Measurements from ENCODE around the gene ZBTB38. TPM values are rescaled to one million over a fixed set of nuclear protein-coding genes. Genes with fewer than 3 reads are reported as not detected.

The ZBTB38 gene
- total RNA-seq, 3 donors from 2014 or later: 96.0 to 153 (median 144) TPM

GRCh38 chr3:141332416-141332815 lies 35.9 kb upstream of the ZBTB38 start:
- ATAC-seq (peak; percentile 85), DNase-seq (peak; percentile 57 to 90 (median 65))
- H3K9me3 ChIP-seq: no peaks in the 10 kb centered on the region
- H3K4me1 ChIP-seq (ENCODE audit: low read depth): peaks cover 25% of the 10 kb centered on the region
- H3K36me3 ChIP-seq (ENCODE audit: low read depth): peaks cover 2% of the 10 kb centered on the region
- intact Hi-C loops (cut with DNase I, micrococcal nuclease): no loop called here
- no peak for TF ChIP-seq CTCF (IDR thresholded peaks at IDR 0.05)
- no peak overlapping the region for H3K4me3 ChIP-seq

GRCh38 chr3:141333836-141334626 lies 34.3 kb upstream of the ZBTB38 start:
- H3K36me3 ChIP-seq (ENCODE audit: low read depth): no peaks in the 10 kb centered on the region
- DNase-seq (no peak), ATAC-seq (no peak)
- no peak overlapping the region for H3K4me3 ChIP-seq
- intact Hi-C loops (cut with DNase I, micrococcal nuclease): no loop called here
- TF ChIP-seq CTCF (IDR thresholded peaks at IDR 0.05): no peak
- peaks cover 20% of the 10 kb centered on the region for H3K4me1 ChIP-seq (ENCODE audit: low read depth)
- no peaks in the 10 kb centered on the region for H3K9me3 ChIP-seq

- Histone ChIP-seq H3K4me1 (ENCODE audit: low read depth) (peaks cover 20% of the 10 kb centered on the region), H3K36me3 (ENCODE audit: low read depth) (no peaks in the 10 kb centered on the region), H3K4me3 (no peak overlapping the region), H3K9me3 (no peaks in the 10 kb centered on the region)
- no peak for TF ChIP-seq CTCF (IDR thresholded peaks at IDR 0.05)
- ATAC-seq (no peak), DNase-seq (no peak)
- intact Hi-C loops (cut with DNase I, micrococcal nuclease): no loop called here
Observed at GRCh38 chr3:141334627-141335250, 33.6 kb upstream of the ZBTB38 start.

GRCh38 chr3:141335531-141336061 lies 32.7 kb upstream of the ZBTB38 start:
- intact Hi-C loops (cut with DNase I, micrococcal nuclease): no loop called here
- no peak for TF ChIP-seq CTCF (IDR thresholded peaks at IDR 0.05)
- no peak for ATAC-seq

GRCh38 chr3:141336672-141337522 lies 31.4 kb upstream of the ZBTB38 start:
- intact Hi-C loops (cut with DNase I, micrococcal nuclease): no loop called here
- ATAC-seq (no peak), DNase-seq (no peak)
- H3K36me3 ChIP-seq (ENCODE audit: low read depth): no peaks in the 10 kb centered on the region
- H3K4me3 ChIP-seq: no peak overlapping the region
- H3K9me3 ChIP-seq: no peaks in the 10 kb centered on the region
- TF ChIP-seq CTCF (IDR thresholded peaks at IDR 0.05): no peak
- H3K4me1 ChIP-seq (ENCODE audit: low read depth): peaks cover 11% of the 10 kb centered on the region

More at GRCh38 chr3:141335531-141336061, 32.7 kb upstream of the ZBTB38 start:
- Histone ChIP-seq H3K4me3 (no peak overlapping the region), H3K4me1 (ENCODE audit: low read depth) (peaks cover 20% of the 10 kb centered on the region), H3K9me3 (no peaks in the 10 kb centered on the region), H3K36me3 (ENCODE audit: low read depth) (no peaks in the 10 kb centered on the region)
- no peak for DNase-seq
